Measurements from ENCODE around the gene PAN3. TPM values are rescaled to one million over a fixed set of nuclear protein-coding genes. Genes with fewer than 3 reads are reported as not detected.
A peak's percentile ranks its signal among the peaks of the same experiment; 100 is the strongest.

PAN3 gene
- total RNA-seq, 2 experiments from 2014 or later, result 56.9 to 59.5 TPM

DNA sequence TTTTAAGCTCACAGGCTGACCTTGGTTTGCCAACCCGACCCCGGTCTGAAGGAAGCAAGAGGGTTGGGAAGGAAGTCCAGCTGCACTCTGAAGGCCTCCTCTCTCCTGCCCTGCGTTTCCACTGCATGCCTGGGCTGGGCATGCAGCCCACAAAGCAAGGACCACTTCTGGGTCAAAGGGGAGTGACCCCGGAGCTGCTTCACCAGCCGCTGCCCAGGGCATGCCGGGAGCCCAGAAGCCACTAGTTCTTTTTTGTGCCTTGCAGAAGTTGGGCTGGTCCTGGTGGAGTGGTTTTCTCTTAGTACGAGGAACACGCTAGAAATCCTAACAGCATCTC is 189.9 kb downstream of the PAN3 start:
- DNase-seq (no peak), ATAC-seq (ENCODE audit: poor library complexity) (no peak)
- Mint-ChIP-seq H3K27ac (no peak overlapping the region), H3K9me3 (no peaks in the 10 kb centered on the region), H3K4me1 (ENCODE audit: low read depth) (no peaks in the 10 kb centered on the region), H3K4me3 (no peak overlapping the region), H3K27me3 (no peaks in the 10 kb centered on the region), H3K36me3 (ENCODE audit: low read depth) (no peaks in the 10 kb centered on the region)
- intact Hi-C loops (cut with DNase I, micrococcal nuclease), result no loop called here
- Histone ChIP-seq H3K9me3 (ENCODE audit: control insufficient read depth in 1 of 2, insufficient read depth in 1 of 2, low read length in 2 of 2) (no peaks in the 10 kb centered on the region), H3K27ac (ENCODE audit: low read depth in 1 of 2, low read length in 2 of 2) (no peak overlapping the region), H3K36me3 (ENCODE audit: insufficient read depth, low read length) (no peaks in the 10 kb centered on the region), H3K4me1 (ENCODE audit: insufficient read depth, low read length) (no peaks in the 10 kb centered on the region), H3K27me3 (ENCODE audit: control insufficient read depth in 1 of 2, insufficient read depth in 2 of 2, low read length in 2 of 2) (no peaks in the 10 kb centered on the region), H3K4me3 (ENCODE audit: low read length) (no peak overlapping the region)
- CTCF ChIA-PET, result no interaction called here
- TF ChIP-seq CTCF (IDR thresholded peaks at IDR 0.05), result no peak
- POLR2A ChIA-PET, result no interaction called here

DNA sequence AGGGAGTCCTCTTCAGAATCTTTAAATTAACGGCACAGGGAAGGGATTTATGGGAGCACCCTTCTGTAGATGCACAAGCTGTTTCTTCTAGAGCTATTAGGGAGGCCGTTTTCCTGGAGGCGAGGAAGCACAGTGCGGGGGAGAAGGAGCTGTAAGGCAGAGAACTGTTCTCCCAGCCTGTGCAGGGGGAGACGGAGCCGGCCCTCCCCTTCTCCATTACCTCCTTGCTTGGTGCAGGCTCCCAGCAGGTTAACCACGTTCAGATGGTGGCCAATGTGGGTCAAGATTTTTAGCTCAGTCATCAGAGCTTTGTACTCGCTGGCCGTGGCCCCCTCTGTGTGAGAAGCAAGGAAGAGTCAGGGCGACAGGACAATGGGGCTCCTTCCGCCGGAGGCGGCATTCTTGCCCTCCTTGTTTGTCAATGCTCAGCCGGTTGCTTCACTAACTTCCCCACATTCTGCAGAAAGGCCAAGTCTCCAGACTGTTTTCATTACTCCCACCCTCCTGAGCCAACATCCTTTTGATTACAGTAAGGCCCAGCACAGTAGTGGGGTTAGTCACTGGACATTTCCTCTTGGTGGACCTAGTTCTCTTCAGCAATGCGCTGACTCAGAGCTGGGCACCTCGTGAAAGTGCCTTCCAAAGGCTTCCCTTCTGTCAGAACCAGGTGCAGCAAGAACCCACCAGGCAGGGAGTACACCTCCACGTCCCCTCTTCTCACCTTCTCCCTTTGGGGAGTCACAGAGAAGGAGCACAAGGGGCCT is 191.2 kb downstream of the PAN3 start:
- ATAC-seq (ENCODE audit: poor library complexity) (no peak), DNase-seq (peak in 2 of 14 experiments; percentile 8 to 21)
- Histone ChIP-seq H3K36me3 (ENCODE audit: insufficient read depth, low read length) (no peaks in the 10 kb centered on the region), H3K27me3 (ENCODE audit: control insufficient read depth in 1 of 2, insufficient read depth in 2 of 2, low read length in 2 of 2) (no peaks in the 10 kb centered on the region), H3K4me1 (ENCODE audit: insufficient read depth, low read length) (no peaks in the 10 kb centered on the region), H3K27ac (ENCODE audit: low read depth in 1 of 2, low read length in 2 of 2) (no peak overlapping the region), H3K4me3 (ENCODE audit: low read length) (no peak overlapping the region), H3K9me3 (ENCODE audit: control insufficient read depth in 1 of 2, insufficient read depth in 1 of 2, low read length in 2 of 2) (no peaks in the 10 kb centered on the region)
- H3K27me3 Mint-ChIP-seq, result no peaks in the 10 kb centered on the region
- H3K27ac Mint-ChIP-seq, result no peak overlapping the region
- TF ChIP-seq CTCF (IDR thresholded peaks at IDR 0.05), result no peak
- ChIA-PET POLR2A (no interaction called here), CTCF (no interaction called here)
- no peaks in the 10 kb centered on the region for H3K4me1 Mint-ChIP-seq (ENCODE audit: low read depth)
- no peaks in the 10 kb centered on the region for H3K36me3 Mint-ChIP-seq (ENCODE audit: low read depth)
- H3K9me3 Mint-ChIP-seq, result no peaks in the 10 kb centered on the region
- intact Hi-C loops (cut with DNase I, micrococcal nuclease), result no loop called here
- no peak overlapping the region for H3K4me3 Mint-ChIP-seq

DNA sequence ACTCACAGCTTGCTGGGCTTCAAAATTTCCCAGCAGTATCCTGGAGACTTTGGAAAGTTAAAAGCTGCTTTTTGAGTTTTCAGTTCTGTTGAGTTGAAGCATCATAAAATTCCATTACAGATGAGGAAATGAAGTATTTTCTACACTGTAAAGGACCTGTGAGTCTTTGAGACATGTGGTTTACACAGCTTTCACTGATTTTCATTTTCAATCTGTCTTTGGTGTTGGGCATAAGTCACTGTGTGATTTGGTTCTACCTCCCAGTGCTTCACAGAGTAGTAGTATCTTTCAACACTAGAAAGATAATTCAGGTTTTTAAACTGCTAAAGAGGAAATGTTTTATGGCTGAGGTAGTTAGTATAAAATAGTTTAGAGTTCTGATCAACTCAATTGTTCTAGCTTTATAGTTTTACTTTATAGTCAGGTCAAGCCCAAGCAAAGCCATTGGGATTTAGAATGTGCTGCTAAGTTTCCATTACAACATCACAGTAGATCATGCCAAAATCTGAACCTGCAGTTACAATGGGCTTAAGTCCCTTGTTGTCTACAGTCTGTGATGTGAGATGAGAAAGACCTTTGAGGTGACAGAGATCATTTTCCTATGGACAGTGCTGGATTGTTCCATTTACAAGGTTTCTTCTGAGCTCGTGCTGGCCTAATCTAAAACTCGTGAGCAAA is 195.0 kb downstream of the PAN3 start:
- Histone ChIP-seq H3K27me3 (ENCODE audit: control insufficient read depth in 1 of 2, insufficient read depth in 2 of 2, low read length in 2 of 2) (no peaks in the 10 kb centered on the region), H3K4me3 (ENCODE audit: low read length) (no peak overlapping the region), H3K9me3 (ENCODE audit: control insufficient read depth in 1 of 2, insufficient read depth in 1 of 2, low read length in 2 of 2) (no peaks in the 10 kb centered on the region), H3K4me1 (ENCODE audit: insufficient read depth, low read length) (no peaks in the 10 kb centered on the region), H3K36me3 (ENCODE audit: insufficient read depth, low read length) (no peaks in the 10 kb centered on the region), H3K27ac (ENCODE audit: low read depth in 1 of 2, low read length in 2 of 2) (no peak overlapping the region)
- DNase-seq, result no peak
- ChIA-PET CTCF (no interaction called here), POLR2A (no interaction called here)
- TF ChIP-seq CTCF (IDR thresholded peaks at IDR 0.05), result no peak
- Mint-ChIP-seq H3K9me3 (no peaks in the 10 kb centered on the region), H3K4me3 (no peak overlapping the region), H3K36me3 (ENCODE audit: low read depth) (no peaks in the 10 kb centered on the region), H3K4me1 (ENCODE audit: low read depth) (no peaks in the 10 kb centered on the region), H3K27ac (no peak overlapping the region), H3K27me3 (no peaks in the 10 kb centered on the region)
- ATAC-seq (ENCODE audit: poor library complexity), result no peak
- intact Hi-C loops (cut with DNase I, micrococcal nuclease), result no loop called here

Data from CD4-positive, alpha-beta T cell (primary cell).